ENCODE results near the gene SHD.
A peak's percentile ranks its signal among the peaks of the same experiment; 100 is the strongest.
"Not testable (repeated sequence)": the region's sequence is repeated elsewhere in the genome, so short reads cannot be mapped to it uniquely, and the experiment has no call there.

Gene SHD, protein sequence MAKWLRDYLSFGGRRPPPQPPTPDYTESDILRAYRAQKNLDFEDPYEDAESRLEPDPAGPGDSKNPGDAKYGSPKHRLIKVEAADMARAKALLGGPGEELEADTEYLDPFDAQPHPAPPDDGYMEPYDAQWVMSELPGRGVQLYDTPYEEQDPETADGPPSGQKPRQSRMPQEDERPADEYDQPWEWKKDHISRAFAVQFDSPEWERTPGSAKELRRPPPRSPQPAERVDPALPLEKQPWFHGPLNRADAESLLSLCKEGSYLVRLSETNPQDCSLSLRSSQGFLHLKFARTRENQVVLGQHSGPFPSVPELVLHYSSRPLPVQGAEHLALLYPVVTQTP

DNA sequence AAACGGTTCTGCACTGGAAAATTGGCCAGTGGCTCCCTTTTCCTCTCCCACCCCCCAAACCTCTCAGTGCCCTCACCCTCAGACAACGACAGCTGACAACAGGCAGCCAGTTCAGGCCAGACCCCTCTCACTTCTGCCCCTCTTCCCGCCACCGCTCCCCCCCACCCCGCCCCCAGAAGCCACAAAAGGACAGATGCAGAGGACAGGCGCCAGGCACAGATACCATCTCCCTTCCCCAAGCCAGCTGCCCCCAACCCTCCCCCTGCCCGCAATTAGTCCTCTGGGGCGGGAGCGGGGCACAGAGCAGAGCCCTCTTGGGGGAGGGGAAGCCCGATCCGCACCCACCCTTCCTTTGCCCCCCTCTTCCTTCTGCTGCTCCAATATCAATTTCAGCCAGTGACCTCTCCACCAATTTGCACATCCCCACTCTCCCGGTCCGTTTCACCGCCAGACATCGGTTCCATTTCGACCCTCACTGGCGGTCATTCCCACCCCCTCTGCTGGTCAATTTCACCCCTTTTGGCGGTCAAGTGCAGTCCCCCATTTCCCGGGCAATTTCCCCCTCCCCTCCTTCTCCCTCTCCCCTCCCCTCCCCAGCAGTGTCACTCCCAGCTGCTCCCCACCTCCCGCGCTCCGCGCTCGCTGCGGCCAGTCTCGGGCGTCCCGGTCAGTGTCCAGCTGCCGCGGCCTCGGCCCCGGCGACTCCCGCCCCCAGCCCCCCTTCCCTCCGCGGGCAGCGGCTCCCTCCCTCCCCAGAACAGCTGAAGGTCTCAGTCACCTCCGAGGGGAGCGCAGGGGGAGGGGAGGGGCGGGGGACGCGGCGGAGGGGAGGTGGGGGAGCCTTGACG is at the start of gene SHD:
Gene SHD (plus strand): TSS at position 848 of the 848 bp plus-strand sequence. CDS start 798 bp downstream, outside the sequence.
- DNase-seq = no peak

- DNase-seq = not testable (repeated sequence)
These were observed 48.8 kb upstream of the SHD start for GRCh38 chr19:4230237-4230636.

- not testable (repeated sequence) for DNase-seq
These were observed 47.5 kb upstream of the SHD start for GRCh38 chr19:4231521-4231920.

DNA sequence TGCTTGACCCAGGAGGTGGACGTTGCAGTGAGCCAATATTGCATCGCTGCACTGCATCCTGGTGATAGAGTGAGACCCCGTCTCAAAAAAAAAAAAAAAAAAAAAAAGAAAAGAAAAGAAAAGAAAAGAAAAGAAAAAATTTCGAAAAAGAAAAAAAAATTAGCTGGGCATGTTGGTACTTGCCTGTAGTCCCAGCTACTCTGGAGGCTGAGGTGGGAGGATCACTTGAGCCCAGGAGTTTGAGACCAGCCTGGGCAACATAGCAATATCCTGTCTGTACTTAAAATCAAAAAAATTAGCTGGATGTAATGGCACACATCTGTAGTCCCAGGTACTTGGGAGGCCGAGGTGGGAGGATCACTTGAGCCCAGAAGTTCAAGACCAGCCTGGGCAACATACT is 46.9 kb upstream of the SHD start:
- DNase-seq = not testable (repeated sequence)

GRCh38 chr19:4232614-4233281 is 46.3 kb upstream of the SHD start:
- DNase-seq = no peak

GRCh38 chr19:4233282-4233853 is 45.7 kb upstream of the SHD start:
- no peak for DNase-seq

DNA sequence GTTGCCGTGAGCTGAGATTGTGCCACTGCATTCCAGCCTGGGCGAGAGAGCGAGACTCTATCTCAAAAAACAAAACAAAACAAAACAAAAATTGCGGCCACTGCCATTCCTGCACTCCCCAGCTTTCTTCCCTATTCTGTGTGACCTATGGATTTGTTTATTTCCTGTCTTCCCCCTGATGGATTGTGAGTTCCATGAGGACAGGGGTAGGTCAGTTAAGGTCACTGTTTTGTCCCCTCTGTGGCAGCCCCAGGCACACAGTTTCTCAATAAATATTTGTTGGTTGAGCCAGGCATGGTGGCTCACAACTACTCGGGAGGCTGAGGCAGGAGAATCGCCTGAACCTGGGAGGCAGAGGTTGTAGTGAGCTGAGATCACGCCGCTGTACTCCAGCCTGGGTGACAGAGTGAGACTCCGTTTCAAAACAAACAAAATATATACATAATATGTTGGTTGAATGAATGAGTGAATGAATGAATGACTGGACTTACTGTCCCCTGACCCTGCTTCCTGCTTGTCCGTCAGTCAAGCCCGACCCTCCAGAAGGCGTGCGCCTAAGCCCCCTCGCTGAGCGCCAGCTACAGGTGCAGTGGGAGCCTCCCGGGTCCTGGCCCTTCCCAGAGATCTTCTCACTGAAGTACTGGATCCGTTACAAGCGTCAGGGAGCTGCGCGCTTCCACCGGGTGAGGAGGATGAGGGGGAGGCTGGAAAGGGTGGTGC is 44.8 kb upstream of the SHD start:
- no peak for DNase-seq

- no peak for DNase-seq
These were observed 44.2 kb upstream of the SHD start for GRCh38 chr19:4234862-4235201.

GRCh38 chr19:4237510-4237909 is 41.6 kb upstream of the SHD start:
- DNase-seq = not testable (repeated sequence)

GRCh38 chr19:4238831-4239230 is 40.2 kb upstream of the SHD start:
- DNase-seq = no peak

DNA sequence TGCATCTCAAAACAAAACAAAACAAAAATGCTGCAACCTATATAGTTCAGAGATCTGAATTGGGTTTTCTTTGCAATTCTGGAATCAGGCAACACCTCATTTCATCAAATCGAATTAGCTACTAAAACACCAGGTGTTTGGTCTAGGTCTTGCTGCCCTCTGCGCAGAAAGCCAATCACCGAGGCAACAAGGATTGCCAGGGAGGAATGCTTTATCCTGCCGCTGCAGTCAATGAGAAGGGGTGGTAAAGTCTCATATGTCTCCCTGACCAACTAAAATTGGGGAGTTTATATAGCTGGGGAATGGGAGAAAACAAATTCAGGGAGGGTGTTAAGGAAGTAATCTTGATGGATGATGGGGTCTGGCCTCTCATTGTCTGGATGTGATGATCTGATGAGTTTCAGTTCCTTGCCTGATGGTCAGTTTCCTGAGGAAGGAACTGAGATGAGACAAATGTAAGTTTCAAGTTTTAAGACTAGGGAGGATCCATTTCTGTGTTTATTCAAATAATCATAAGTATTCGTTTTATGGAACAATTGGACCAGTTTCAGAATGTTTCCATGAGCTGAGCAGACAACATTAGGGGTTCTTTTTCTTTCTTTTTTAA is 37.1 kb upstream of the SHD start:
- DNase-seq = no peak

GRCh38 chr19:4245938-4246337 is 33.1 kb upstream of the SHD start:
- DNase-seq = not testable (repeated sequence)

DNA sequence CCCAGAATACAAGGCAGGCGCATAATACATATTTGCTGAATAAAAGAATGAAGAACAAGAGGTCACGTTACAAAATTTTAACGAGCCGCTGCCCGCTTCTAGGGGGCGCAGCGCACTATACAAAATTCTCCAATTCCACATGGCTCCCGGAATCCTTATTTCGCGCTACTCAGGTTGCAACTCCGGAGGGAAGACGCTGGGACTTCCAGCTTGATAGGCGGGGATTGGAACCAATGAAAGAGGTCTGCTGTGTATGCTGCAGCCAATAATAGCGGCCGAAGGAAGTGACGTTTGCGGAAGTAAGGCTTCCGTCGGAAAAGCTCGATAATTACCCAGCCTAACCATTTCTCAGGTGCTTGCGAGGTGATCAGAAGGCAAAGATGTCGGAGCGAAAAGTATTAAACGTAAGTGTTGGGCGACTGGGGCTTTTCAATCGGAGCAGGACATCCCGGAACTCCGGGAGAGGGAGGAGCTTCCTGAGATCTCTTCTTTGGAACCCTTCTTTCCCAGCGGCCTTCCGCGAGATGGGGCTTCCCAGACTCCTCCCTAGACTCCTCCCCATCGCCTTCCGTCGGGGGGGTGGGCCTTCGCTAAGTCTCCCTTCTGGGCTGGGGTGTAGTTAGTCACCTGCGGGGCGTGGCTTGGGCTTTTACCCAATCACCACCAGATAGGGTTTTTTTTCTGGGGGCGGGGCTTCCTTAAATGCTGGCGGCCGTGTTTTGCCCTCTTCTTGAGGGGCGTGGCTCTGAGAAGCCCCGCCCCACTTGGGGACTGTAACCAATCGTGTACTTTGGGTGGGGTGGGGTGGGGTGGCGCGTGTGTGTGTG is 32.1 kb upstream of the SHD start, which contains the start of gene YJU2:
Gene YJU2 (plus strand): TSS at position 314 of the 827 bp plus-strand sequence. CDS start 67 bp downstream, at position 381.
- peak; percentile 98 for DNase-seq

DNA sequence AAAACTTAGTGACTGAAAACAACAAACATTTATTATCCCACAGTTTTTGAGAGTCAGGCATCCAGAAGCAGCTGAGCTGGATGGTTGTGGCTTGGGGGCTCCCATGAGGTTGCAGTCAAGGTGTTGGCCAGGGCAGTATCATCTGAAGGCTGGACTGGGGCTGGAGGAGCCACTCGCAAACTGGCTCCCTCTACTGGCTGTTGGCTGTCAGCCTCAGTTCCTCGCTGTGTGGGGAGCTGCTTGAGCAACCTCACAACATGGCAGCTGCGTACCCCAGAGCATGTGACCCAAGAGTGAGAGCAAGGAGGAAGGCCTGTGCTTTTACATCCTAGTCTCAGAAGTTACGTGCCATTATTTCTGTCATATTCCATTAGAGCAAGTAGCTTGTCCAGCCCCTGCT is 22.5 kb upstream of the SHD start:
- DNase-seq = no peak

GRCh38 chr19:4257025-4257424 is 22.0 kb upstream of the SHD start:
- DNase-seq = no peak

GRCh38 chr19:4258181-4258580 is 20.9 kb upstream of the SHD start:
- DNase-seq = no peak

- DNase-seq = no peak
These were observed 18.4 kb upstream of the SHD start for GRCh38 chr19:4260613-4261191.

DNA sequence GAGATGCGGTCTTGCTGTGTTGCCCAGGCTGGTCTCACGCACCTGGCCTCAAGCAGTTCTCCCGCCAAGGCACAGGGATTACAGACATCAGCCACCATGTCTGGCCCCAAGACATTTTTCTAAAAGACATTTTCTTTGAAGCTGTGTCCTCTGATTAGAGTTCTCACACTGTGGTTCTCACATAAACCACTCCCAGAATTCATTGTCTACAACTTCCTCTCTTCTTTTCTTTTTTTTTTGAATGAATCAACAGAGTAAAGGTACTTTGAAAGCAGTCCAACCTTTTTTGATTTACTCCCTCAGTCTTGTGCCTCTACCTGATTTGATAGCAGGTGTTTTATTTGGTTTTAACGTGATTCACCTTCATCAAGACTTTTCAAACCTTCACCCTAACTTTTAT is 14.3 kb upstream of the SHD start:
- no peak for DNase-seq

- DNase-seq = no peak
These were observed 12.6 kb upstream of the SHD start for GRCh38 chr19:4266253-4267000.

Data from amniotic stem cell (primary cell).